H1 (cell line): Measurements from ENCODE around the gene XRN2. TPM values are rescaled to one million over a fixed set of nuclear protein-coding genes. Genes with fewer than 3 reads are reported as not detected.

Source experiments
- CTCF ChIA-PET: fragments of 300-600 bp; sonication (Branson Sonifier 250); formaldehyde crosslinking; loops from one replicate; lab custom pipeline; 2021; ENCODE audit not compliant: partially characterized antibody; lab: Charles Lee
- POLR2A ChIA-PET: fragments of 300-600 bp; sonication (Branson Sonifier 250); formaldehyde crosslinking; loops from one replicate; lab custom pipeline; 2021; ENCODE audit warnings: inconsistent platforms; ENCODE audit not compliant: partially characterized antibody; lab: Charles Lee
- DNase-seq, 2 experiments: peaks; one replicate each; pipeline versions ENCODE4 v3.0.0 to v3.0.0-alpha.2; 2010 to 2022; ENCODE audit warnings: low spot score in 2 of 2, low read depth in 1 of 2, mixed read lengths in 1 of 2
- FAIRE-seq: peaks from 2 replicates; lab custom pipeline; 2011; peaks lifted over from hg19 to GRCh38; lab: Jason Lieb, UNC
- H2AFZ ChIP-seq: 2 replicates; pipeline ENCODE4 v1.8.1; 2012; ENCODE audit warnings: low read length, inconsistent platforms
- H2AK5ac ChIP-seq: 2 replicates; pipeline ENCODE4 v1.6.1; 2013; ENCODE audit warnings: low read depth, low read length
- H2BK120ac ChIP-seq: replicated peaks from 2 replicates; pipeline ENCODE3; 2013; ENCODE audit warnings: low read depth, low read length, inconsistent platforms
- H2BK12ac ChIP-seq: 2 replicates; pipeline ENCODE4 v1.6.1; 2013; ENCODE audit warnings: low read depth, low read length
- H2BK15ac ChIP-seq: 2 replicates; pipeline ENCODE4 v1.6.1; 2013; ENCODE audit warnings: low read length
- H2BK20ac ChIP-seq: 2 replicates; pipeline ENCODE4 v1.6.1; 2013; ENCODE audit warnings: low read length
- H2BK5ac ChIP-seq: 2 replicates; pipeline ENCODE4 v1.6.1; 2013; ENCODE audit warnings: low read depth, low read length
- H3K14ac ChIP-seq: 2 replicates; pipeline ENCODE4 v1.6.1; 2013; ENCODE audit warnings: inconsistent platforms; ENCODE audit not compliant: insufficient read length
- H3K18ac ChIP-seq: 2 replicates; pipeline ENCODE4 v1.6.1; 2013; ENCODE audit warnings: low read length; ENCODE audit errors: extremely low read depth
- H3K23ac ChIP-seq: 2 replicates; pipeline ENCODE4 v1.6.1; 2013; ENCODE audit warnings: inconsistent platforms; ENCODE audit not compliant: insufficient read length
- H3K23me2 ChIP-seq: 2 replicates; pipeline ENCODE4 v1.6.1; 2013; ENCODE audit warnings: low read depth, low read length
- H3K27ac ChIP-seq: 2 replicates; pipeline ENCODE4 v1.6.1; 2011; ENCODE audit warnings: low read depth, low read length, inconsistent platforms
- H3K27me3 ChIP-seq, 4 experiments: replicated peaks in 1 of 4; 1 replicate in 1 of 4; 2 replicates in 3 of 4; pipeline versions ENCODE4 v1.6.1 to v1.8.1; 2011 to 2013; ENCODE audit warnings: low read length in 3 of 4, mild to moderate bottlenecking in 3 of 4, inconsistent platforms in 2 of 4, mixed read lengths in 2 of 4, moderate library complexity in 1 of 4; ENCODE audit not compliant: control insufficient read depth in 3 of 4, insufficient read depth in 3 of 4; ENCODE audit errors: extremely low read depth in 1 of 4
- H3K36me3 ChIP-seq, 4 experiments: 2 replicates each; pipeline versions ENCODE4 v1.6.1 to v1.8.1; 2011 to 2013; ENCODE audit warnings: mild to moderate bottlenecking in 4 of 4, low read length in 3 of 4, moderate library complexity in 2 of 4, control low read depth in 1 of 4, inconsistent platforms in 1 of 4; ENCODE audit not compliant: insufficient read depth in 4 of 4, control insufficient read depth in 2 of 4
- H3K4ac ChIP-seq: replicated peaks from 2 replicates; pipeline ENCODE3; 2013; ENCODE audit warnings: low read length, low read depth, mixed read lengths, inconsistent platforms; ENCODE audit not compliant: insufficient read length
- H3K4me1 ChIP-seq, 4 experiments: replicated peaks in 1 of 4; 1 replicate in 1 of 4; 2 replicates in 3 of 4; pipeline versions ENCODE4 v1.6.1 to v1.8.1; 2011 to 2013; ENCODE audit warnings: low read length in 3 of 4, inconsistent platforms in 2 of 4, mixed read lengths in 1 of 4; ENCODE audit not compliant: insufficient read depth in 4 of 4, control insufficient read depth in 3 of 4
- H3K4me2 ChIP-seq, 2 experiments: 2 replicates each; pipeline versions ENCODE4 v1.6.1 to v1.8.1; 2011 to 2013; ENCODE audit warnings: low read depth in 2 of 2, low read length in 2 of 2, control low read depth in 1 of 2, inconsistent platforms in 1 of 2, mild to moderate bottlenecking in 1 of 2; ENCODE audit not compliant: insufficient read depth in 1 of 2
- H3K4me3 ChIP-seq, 4 experiments: fragments of 200-600, 300-600 bp in 1 of 4; sonication (generic), shearing (Covaris generic), sonication (Bioruptor Twin) in 1 of 4; 2 replicates each; pipeline versions ENCODE4 v1.5.1 to v1.8.1; 2011 to 2016; ENCODE audit warnings: low read length in 4 of 4, low read depth in 3 of 4, control low read depth in 2 of 4, inconsistent platforms in 2 of 4, mild to moderate bottlenecking in 2 of 4, mixed read lengths in 1 of 4, moderate library complexity in 1 of 4; ENCODE audit not compliant: insufficient read depth in 2 of 4; ENCODE audit errors: extremely low read depth in 1 of 4
- H3K56ac ChIP-seq: replicated peaks from 2 replicates; pipeline ENCODE3; 2013; ENCODE audit warnings: low read depth, mild to moderate bottlenecking, mixed read lengths, low read length, inconsistent platforms; ENCODE audit not compliant: insufficient read length
- H3K79me1 ChIP-seq: 2 replicates; pipeline ENCODE4 v1.6.1; 2013; ENCODE audit warnings: low read depth, low read length, control low read depth
- H3K79me2 ChIP-seq, 2 experiments: 2 replicates each; pipeline versions ENCODE4 v1.6.1 to v1.8.1; 2012 to 2013; ENCODE audit warnings: low read length in 2 of 2, mild to moderate bottlenecking in 2 of 2, inconsistent platforms in 1 of 2; ENCODE audit not compliant: insufficient read depth in 2 of 2, control insufficient read depth in 1 of 2
- H3K9ac ChIP-seq, 4 experiments: replicated peaks in 1 of 4; 1 replicate in 1 of 4; 2 replicates in 3 of 4; pipeline versions ENCODE4 v1.6.1 to v1.8.1; 2011 to 2013; ENCODE audit warnings: low read depth in 3 of 4, low read length in 3 of 4, control low read depth in 2 of 4, mild to moderate bottlenecking in 2 of 4, moderate library complexity in 2 of 4, inconsistent platforms in 1 of 4; ENCODE audit errors: extremely low read depth in 1 of 4
- H3K9me3 ChIP-seq, 2 experiments: 2 replicates each; pipeline versions ENCODE4 v1.6.1 to v1.8.1; 2012 to 2013; ENCODE audit warnings: mild to moderate bottlenecking in 2 of 2, moderate library complexity in 2 of 2, control low read depth in 1 of 2, inconsistent platforms in 1 of 2, low read depth in 1 of 2, low read length in 1 of 2, mixed read lengths in 1 of 2; ENCODE audit not compliant: insufficient read depth in 2 of 2
- H4K20me1 ChIP-seq, 2 experiments: replicated peaks in 1 of 2; 2 replicates each; pipeline versions ENCODE3 to v1.8.1; 2011 to 2013; ENCODE audit warnings: inconsistent platforms in 2 of 2, low read length in 2 of 2, mild to moderate bottlenecking in 1 of 2; ENCODE audit not compliant: insufficient read depth in 2 of 2, control insufficient read depth in 1 of 2
- H4K5ac ChIP-seq: 2 replicates; pipeline ENCODE4 v1.6.1; 2013; ENCODE audit warnings: low read length, low read depth, mixed read lengths, inconsistent platforms; ENCODE audit not compliant: insufficient read length
- H4K8ac ChIP-seq: 2 replicates; pipeline ENCODE4 v1.8.0; 2013; ENCODE audit warnings: mild to moderate bottlenecking, moderate library complexity, low read length, inconsistent platforms; ENCODE audit not compliant: insufficient read depth; ENCODE audit errors: extremely low read depth
- H4K91ac ChIP-seq: replicated peaks from 2 replicates; pipeline ENCODE3; 2013; ENCODE audit warnings: low read length, mixed read lengths, inconsistent platforms; ENCODE audit not compliant: insufficient read length
- FOSL1 ChIP-seq: IDR thresholded peaks from 2 replicates; pipeline ENCODE4 v1.6.1; 2011; ENCODE audit warnings: mild to moderate bottlenecking, low read depth, low read length, moderate library complexity; ENCODE audit not compliant: insufficient read depth
- GTF2F1 ChIP-seq: IDR thresholded peaks from 2 replicates; pipeline ENCODE4 v1.6.1; 2012; ENCODE audit warnings: low read depth, low read length, improper control_type of control experiment, borderline replicate concordance
- RFX5 ChIP-seq: IDR thresholded peaks from 2 replicates; pipeline ENCODE4 v1.6.1; 2011; ENCODE audit warnings: low read depth, low read length, improper control_type of control experiment, borderline replicate concordance
- RNF2 ChIP-seq: fragments of 200-900, 300-1000 bp; sonication (generic); IDR thresholded peaks from 2 replicates; pipeline ENCODE4 v1.7.1; 2016; ENCODE audit warnings: borderline replicate concordance, low read depth, mild to moderate bottlenecking, antibody characterized with exemption, low read length; ENCODE audit not compliant: poor library complexity, severe bottlenecking; ENCODE audit errors: missing control alignments
- SP4 ChIP-seq: IDR thresholded peaks from 2 replicates; pipeline ENCODE4 v1.6.1; 2012; ENCODE audit warnings: low read length, inconsistent platforms
- WGBS, 2 experiments: shearing (Covaris generic) in 1 of 2; methylation state at CpG; one replicate each; pipeline versions ENCODE4 v1.1.6 to v1.1.7; 2013 to 2015; ENCODE audit warnings: low lambda C conversion rate in 2 of 2, mixed read lengths in 2 of 2, inconsistent platforms in 1 of 2, low coverage in 1 of 2, missing lambda C conversion rate in 1 of 2; ENCODE audit not compliant: insufficient replicate concordance in 2 of 2, insufficient coverage in 1 of 2, insufficient read length in 1 of 2; ENCODE audit errors: extremely low coverage in 1 of 2, missing lambda C conversion rate in 1 of 2; 5-methylcytosine and 5-hydroxymethylcytosine counted together
- polyA plus RNA-seq, 7 experiments: library from polyadenylated mRNA; depleted of rRNA in 3 of 7; stranded (reverse) in 5 of 7; unstranded in 2 of 7; fragments of >200 nt in 5 of 7; fragments of 200-250 nt in 2 of 7; gene quantifications; 1 replicate in 5 of 7; 2 replicates in 1 of 7; 4 replicates in 1 of 7; pipeline versions ENCODE4 v1.2.1 to v1.2.3, GENCODE V29; 2011 to 2013; ENCODE audit warnings: missing spikeins in 2 of 7, mixed read lengths in 2 of 7
- total RNA-seq: library from RNA; stranded (reverse); fragmentation: NEBNext Ultra II Directional; extraction: Animal tissue kit (Norgen Biotek cat#: 25700); gene quantifications from 2 replicates; pipeline ENCODE4 v1.2.1, GENCODE V29; 2021

Gene XRN2
- total and polyA plus RNA-seq, 2 of the 8 experiments (the other 6 are each of a cell fraction or from before 2014, with no cell fraction given) = 60.3 to 139 TPM

- Histone ChIP-seq H3K27ac (no peak overlapping the region), H3K14ac (no peak overlapping the region), H3K36me3 (no peaks in the 10 kb centered on the region), H2BK20ac (no peak overlapping the region), H2BK15ac (no peak overlapping the region), H2AK5ac (no peak overlapping the region), H3K27me3 (no peaks in the 10 kb centered on the region), H4K5ac (no peak overlapping the region), H2BK120ac (no peak overlapping the region), H3K9ac (no peak overlapping the region), H2BK12ac (no peak overlapping the region), H3K23ac (no peak overlapping the region), H3K4me2 (no peak overlapping the region), H3K9me3 (no peaks in the 10 kb centered on the region), H3K56ac (no peak overlapping the region), H3K18ac (no peak overlapping the region), H3K4ac (no peak overlapping the region), H3K4me1 (no peaks in the 10 kb centered on the region), H3K4me3 (no peak overlapping the region), H4K91ac (no peak overlapping the region), H4K8ac (no peak overlapping the region), H4K20me1 (no peaks in the 10 kb centered on the region), H3K79me2 (no peaks in the 10 kb centered on the region), H2AFZ (no peak overlapping the region), H2BK5ac (no peak overlapping the region), H3K79me1 (no peaks in the 10 kb centered on the region), H3K23me2 (no peaks in the 10 kb centered on the region)
- POLR2A ChIA-PET = interaction anchor here (3.6 kb wide), 1 partner anchor 9 kb away, joined by 17 read pairs; the partner anchor contains the start of gene XRN2
- FAIRE-seq = no peak
- WGBS, 2 experiments = 91% methylated on average over 5 of the region's 5 CpGs; no CpG with 5 or more reads in 1 of the 2 experiments
- DNase-seq = no peak
- CTCF ChIA-PET = interaction anchor here (1.6 kb wide), 1 partner anchor 59 kb away, joined by 7 read pairs; no protein-coding TSS in a partner anchor
- TF ChIP-seq FOSL1 = no peak
- no peak for TF ChIP-seq RNF2
- TF ChIP-seq SP4 = no peak
- TF ChIP-seq RFX5 = no peak
- TF ChIP-seq GTF2F1 = no peak
These were observed 8.4 kb upstream of the XRN2 start for GRCh38 chr20:21294755-21295154.
